Astrocyte of the spinal cord (primary cell): ENCODE measurements around the gene CRIM1.

Experiments
- DNase-seq: peaks from one replicate; pipeline ENCODE4 v3.0.0; 2011; ENCODE audit warnings: low read depth, low spot score
- H3K4me3 ChIP-seq: 2 replicates; pipeline ENCODE4 v1.5.1; 2011; ENCODE audit warnings: low read depth, mild to moderate bottlenecking, low read length, moderate library complexity
- in situ Hi-C: cut with HindIII; loops from 2 replicates; pipeline ENCODE4 v1.10.0; 2017; ENCODE audit warnings: low sequenced_read_pairs
- TF ChIP-seq, protein P1 (sequence below): IDR thresholded peaks from 2 replicates; pipeline ENCODE4 v1.5.1; 2012; ENCODE audit warnings: low read depth, mild to moderate bottlenecking, low read length, inconsistent platforms

Gene CRIM1

DNA sequence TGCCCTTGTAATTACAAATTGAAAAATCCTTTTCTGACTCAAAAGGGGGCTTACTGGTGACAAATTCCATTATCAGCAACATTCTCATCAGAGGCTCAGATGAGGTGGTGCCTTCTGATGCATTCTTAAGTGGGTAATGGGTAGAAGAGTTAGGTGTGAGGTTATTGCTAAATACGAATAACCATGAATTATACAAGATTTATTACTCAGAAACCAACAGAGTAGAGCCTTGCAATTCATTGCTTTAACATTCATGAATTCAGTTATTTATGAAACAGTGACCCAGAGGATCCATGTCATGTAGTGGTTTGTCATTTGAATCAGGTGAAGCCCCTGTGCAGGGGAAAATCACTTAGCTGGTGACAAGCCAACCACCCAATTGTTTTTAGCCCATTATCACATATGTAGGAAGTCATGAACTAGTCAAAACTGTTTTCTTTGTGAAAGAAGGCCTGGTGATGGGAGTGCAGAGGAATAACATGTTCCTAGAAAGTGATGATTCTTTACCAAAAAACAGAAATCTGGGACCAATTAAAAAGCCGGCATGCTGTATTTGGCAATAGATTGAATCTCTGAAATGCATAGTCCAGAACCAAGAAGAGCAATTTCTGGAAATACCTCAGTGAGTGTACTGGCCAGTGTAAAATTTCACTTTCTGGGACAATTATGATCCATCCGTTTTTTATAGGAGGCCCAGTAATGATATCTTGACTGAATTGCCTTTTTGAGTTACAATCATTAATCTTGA is 70.2 kb downstream of the CRIM1 start:
- in situ Hi-C loops, result no loop called here
- H3K4me3 ChIP-seq, result no peak overlapping the region
- TF ChIP-seq, protein P1, sequence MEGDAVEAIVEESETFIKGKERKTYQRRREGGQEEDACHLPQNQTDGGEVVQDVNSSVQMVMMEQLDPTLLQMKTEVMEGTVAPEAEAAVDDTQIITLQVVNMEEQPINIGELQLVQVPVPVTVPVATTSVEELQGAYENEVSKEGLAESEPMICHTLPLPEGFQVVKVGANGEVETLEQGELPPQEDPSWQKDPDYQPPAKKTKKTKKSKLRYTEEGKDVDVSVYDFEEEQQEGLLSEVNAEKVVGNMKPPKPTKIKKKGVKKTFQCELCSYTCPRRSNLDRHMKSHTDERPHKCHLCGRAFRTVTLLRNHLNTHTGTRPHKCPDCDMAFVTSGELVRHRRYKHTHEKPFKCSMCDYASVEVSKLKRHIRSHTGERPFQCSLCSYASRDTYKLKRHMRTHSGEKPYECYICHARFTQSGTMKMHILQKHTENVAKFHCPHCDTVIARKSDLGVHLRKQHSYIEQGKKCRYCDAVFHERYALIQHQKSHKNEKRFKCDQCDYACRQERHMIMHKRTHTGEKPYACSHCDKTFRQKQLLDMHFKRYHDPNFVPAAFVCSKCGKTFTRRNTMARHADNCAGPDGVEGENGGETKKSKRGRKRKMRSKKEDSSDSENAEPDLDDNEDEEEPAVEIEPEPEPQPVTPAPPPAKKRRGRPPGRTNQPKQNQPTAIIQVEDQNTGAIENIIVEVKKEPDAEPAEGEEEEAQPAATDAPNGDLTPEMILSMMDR, result no peak
- DNase-seq, result no peak

DNA sequence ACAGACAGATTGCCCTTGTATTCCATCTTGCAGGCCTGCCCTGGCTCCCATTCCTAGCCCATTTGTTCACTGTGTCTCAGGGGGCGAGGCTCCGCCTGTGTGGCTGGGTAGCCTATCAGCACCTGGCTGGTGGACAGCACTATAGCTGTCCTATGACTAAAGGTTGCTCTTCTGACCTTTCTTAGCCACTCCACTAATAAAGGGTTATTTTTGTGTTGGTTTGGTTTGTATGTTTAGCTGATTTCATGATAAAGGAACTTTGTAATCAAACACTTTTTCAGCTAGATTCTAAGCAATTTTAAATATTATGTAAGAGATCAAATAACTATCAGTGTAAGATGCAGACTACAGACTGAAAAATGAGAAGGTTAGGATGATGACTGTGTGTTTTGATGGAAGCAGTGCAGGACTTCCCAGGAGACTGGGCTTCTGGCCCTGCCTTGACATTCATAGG is 72.2 kb downstream of the CRIM1 start:
- in situ Hi-C loops, result no loop called here
- DNase-seq, result no peak
- TF ChIP-seq, protein P1, result no peak
- H3K4me3 ChIP-seq, result no peak overlapping the region

DNA sequence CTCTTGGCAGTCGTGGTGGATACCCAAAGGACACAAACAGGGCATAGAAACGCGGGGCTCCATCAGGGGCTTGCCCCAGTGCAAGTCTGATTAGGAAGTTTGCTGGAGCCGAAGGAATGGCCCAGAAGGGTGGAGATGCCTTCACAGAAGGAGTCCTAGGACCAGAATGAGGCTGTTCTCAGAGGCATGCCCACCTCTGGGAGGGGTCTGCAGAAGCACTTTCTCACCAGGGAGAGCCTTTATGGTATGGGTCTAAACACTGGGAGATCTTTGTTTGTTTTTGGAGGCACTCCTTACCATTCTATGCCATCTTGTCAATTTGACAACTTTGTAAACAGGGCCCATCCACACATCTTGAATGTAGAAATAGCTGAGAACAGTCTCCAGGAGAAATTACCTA is 75.0 kb downstream of the CRIM1 start:
- no peak for DNase-seq
- in situ Hi-C loops, result no loop called here
- no peak overlapping the region for H3K4me3 ChIP-seq
- TF ChIP-seq, protein P1, result no peak

DNA sequence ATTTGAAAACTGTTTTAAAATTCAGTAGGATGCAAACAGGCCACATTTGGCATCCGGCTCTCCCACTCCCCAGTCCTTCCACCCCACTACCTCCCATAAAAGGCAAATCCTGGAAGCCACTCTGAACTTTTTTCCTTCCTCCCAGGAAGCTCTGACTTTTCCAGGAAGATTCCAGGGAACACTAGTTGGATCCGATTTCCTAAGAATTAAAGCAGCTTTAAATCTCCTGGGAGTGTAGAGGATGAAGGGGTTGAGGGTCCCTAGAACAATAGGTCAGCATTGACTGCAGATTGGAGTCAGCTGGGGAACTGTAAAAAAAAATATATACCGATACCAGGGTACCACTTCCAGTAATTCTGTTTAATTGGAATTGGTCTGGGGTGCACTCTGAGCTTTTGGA is 76.9 kb downstream of the CRIM1 start:
- TF ChIP-seq, protein P1, result no peak
- no peak for DNase-seq
- no peak overlapping the region for H3K4me3 ChIP-seq
- in situ Hi-C loops, result no loop called here

DNA sequence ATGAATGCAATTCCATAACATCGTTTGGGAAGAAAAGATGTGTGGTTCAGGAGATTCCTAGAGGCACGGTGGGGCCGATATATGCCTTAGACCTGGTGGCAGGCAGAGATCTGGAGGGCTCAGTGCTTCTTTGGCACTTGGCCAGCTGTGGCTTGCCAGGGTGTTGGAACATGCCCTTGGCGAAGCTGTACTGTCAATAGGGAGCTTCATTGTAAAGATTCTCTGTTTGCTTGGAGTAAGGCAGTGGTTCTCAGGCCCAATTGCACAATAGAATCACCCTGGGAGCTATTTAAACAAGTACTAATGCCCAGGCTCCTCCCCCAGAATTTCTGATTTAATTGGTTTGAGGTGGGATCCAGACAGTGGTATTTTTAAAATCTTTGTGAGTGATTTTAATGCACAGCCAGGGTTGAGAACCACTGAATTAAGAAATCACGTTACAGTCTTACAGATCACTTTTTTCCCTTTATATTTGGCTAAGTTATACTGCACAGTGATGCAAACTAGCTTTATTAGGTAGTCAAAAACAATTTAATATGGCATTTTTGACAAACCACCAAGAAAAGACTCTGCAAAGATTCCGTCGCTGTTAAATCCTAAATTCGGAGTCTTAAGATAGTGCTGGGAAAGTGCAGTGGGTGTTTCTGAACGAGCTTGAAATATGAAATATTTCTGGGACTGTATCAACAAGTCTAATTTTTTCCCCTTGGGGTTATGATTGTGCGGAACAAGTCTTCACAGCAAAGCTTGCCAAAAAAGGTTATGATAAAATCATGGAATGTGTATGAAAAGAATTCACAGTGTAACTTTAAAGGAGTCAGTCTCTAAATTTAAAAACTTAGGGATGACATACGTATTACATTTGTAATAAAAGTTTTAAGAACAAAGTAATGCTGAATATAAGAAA is 78.0 kb downstream of the CRIM1 start:
- TF ChIP-seq, protein P1, result no peak
- no peak overlapping the region for H3K4me3 ChIP-seq
- DNase-seq, result peak; percentile 52
- in situ Hi-C loops, result no loop called here

DNA sequence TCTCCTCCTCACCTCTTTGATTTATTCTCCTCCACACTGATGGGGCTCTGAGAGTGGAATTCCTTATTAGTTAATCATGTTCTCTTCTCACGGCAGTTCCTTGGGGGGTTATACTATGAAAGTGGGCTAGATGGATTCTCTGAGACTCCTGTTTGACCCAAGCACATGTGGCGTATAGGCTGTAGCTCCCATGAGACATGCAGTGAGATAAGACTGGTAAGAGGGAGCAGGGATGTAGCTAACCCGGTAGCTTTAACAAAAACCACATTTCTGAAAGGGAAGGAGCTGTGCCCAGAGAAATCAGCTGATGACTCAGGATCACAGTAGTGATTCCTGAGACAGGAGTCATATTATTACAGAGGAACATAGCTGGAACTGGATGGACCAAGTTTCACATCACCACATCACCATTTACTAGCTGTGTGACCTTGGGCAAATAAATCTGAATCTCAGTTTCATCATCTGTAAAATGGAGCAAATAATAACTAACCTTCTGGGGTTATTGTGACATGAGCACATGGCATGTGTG is 82.9 kb downstream of the CRIM1 start:
- no peak overlapping the region for H3K4me3 ChIP-seq
- in situ Hi-C loops, result no loop called here
- DNase-seq, result peak; percentile 96
- TF ChIP-seq, protein P1, result no peak
